ENCODE measurements around the gene NEDD9. TPM values are rescaled to one million over a fixed set of nuclear protein-coding genes. Genes with fewer than 3 reads are reported as not detected.

NEDD9 gene
- total and polyA plus RNA-seq, 2 of the 13 experiments (the other 11 are each of a cell fraction or from before 2014, with no cell fraction given) = 27.1 to 389 TPM

DNA sequence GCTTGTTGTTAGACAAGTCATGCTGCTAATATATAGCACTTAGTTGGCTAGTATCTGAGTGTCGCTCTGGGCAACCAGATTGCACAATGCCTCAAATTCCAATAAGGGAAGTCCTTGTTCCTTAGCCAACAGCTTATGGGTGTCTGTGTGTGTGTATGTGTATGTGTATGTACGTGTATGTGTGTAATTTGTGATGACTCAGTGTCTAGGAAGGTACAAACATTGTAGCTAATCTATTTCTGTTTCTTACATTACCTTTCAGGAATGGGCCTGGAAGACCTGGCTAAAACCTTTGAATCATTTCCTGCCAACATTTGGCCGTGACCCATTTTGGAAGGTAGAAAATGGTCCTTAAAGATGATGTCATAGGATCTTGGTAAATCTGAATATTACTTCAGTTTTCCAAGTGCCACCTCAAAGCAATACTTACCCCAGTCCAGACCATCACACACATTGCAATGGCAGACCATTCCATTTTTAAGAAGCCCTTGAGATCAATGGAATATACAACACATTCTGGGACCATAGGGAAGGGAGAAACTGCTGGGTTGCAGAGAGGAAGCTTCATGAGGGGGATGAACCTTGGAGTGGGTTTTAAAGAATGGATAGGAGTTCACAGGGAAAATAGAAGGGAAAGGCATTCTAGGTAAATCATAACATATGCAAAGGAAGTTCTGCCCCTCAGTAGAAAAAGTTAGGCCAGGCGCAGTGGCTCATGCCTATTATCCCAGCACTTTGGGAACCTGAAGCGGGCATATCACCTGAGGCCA lies 25.1 kb downstream of the NEDD9 start (continued):
- TF ChIP-seq, protein P1, sequence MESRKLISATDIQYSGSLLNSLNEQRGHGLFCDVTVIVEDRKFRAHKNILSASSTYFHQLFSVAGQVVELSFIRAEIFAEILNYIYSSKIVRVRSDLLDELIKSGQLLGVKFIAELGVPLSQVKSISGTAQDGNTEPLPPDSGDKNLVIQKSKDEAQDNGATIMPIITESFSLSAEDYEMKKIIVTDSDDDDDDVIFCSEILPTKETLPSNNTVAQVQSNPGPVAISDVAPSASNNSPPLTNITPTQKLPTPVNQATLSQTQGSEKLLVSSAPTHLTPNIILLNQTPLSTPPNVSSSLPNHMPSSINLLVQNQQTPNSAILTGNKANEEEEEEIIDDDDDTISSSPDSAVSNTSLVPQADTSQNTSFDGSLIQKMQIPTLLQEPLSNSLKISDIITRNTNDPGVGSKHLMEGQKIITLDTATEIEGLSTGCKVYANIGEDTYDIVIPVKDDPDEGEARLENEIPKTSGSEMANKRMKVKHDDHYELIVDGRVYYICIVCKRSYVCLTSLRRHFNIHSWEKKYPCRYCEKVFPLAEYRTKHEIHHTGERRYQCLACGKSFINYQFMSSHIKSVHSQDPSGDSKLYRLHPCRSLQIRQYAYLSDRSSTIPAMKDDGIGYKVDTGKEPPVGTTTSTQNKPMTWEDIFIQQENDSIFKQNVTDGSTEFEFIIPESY (CRISPR knock-in tag; IDR thresholded peaks at IDR 0.05) = peak; percentile 74
- TF ChIP-seq, protein P2, sequence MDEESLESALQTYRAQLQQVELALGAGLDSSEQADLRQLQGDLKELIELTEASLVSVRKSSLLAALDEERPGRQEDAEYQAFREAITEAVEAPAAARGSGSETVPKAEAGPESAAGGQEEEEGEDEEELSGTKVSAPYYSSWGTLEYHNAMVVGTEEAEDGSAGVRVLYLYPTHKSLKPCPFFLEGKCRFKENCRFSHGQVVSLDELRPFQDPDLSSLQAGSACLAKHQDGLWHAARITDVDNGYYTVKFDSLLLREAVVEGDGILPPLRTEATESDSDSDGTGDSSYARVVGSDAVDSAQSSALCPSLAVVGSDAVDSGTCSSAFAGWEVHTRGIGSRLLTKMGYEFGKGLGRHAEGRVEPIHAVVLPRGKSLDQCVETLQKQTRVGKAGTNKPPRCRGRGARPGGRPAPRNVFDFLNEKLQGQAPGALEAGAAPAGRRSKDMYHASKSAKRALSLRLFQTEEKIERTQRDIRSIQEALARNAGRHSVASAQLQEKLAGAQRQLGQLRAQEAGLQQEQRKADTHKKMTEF (CRISPR knock-in tag; IDR thresholded peaks at IDR 0.05) = peak; percentile 82
- TF ChIP-seq FOXA1 (IDR thresholded peaks at IDR 0.05) = no peak
- peak; percentile 92 for TF ChIP-seq FOXA1 (CRISPR knock-in tag; IDR thresholded peaks at IDR 0.05)
- peak; percentile 89 for TF ChIP-seq NCOA2 (CRISPR knock-in tag; IDR thresholded peaks at IDR 0.05)
- TF ChIP-seq MXI1 (IDR thresholded peaks at IDR 0.05; ENCODE audit: borderline replicate concordance, low read depth, low read length) = peak; percentile 64; the same call in 1 of the 3 replicates
- peak; percentile 20; the same call in 1 of the 2 replicates for TF ChIP-seq FOXJ3 (CRISPR knock-in tag; IDR thresholded peaks at IDR 0.05; ENCODE audit: borderline replicate concordance)
- TF ChIP-seq ZNF614 (CRISPR knock-in tag; IDR thresholded peaks at IDR 0.05; ENCODE audit: borderline replicate concordance) = peak; percentile 88
- TF ChIP-seq MBD4 (IDR thresholded peaks at IDR 0.05; ENCODE audit: borderline replicate concordance, low read length) = peak; percentile 64; the same call in 1 of the 2 replicates
- TF ChIP-seq ZSCAN9 (CRISPR knock-in tag; IDR thresholded peaks at IDR 0.05; ENCODE audit: borderline replicate concordance) = peak; percentile 63; the same call in 1 of the 2 replicates
- peak; percentile 52 for TF ChIP-seq ZNF644 (CRISPR knock-in tag; IDR thresholded peaks at IDR 0.05; ENCODE audit: low read depth)
- TF ChIP-seq ZNF34 (CRISPR knock-in tag; IDR thresholded peaks at IDR 0.05; ENCODE audit: borderline replicate concordance) = 0 out of 2 replicates have a peak, but pooled peaks have one; percentile 14
- TF ChIP-seq SIN3A (IDR thresholded peaks at IDR 0.05; ENCODE audit: borderline replicate concordance, low read depth, low read length) = peak; percentile 19; the same call in 1 of the 2 replicates
- TF ChIP-seq THAP11 (CRISPR knock-in tag; IDR thresholded peaks at IDR 0.05) = peak; percentile 74
- TF ChIP-seq, protein P3, sequence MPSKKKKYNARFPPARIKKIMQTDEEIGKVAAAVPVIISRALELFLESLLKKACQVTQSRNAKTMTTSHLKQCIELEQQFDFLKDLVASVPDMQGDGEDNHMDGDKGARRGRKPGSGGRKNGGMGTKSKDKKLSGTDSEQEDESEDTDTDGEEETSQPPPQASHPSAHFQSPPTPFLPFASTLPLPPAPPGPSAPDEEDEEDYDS (CRISPR knock-in tag; IDR thresholded peaks at IDR 0.05) = peak; percentile 20
- TF ChIP-seq GATAD1 (CRISPR knock-in tag; IDR thresholded peaks at IDR 0.05) = peak; percentile 73
- no peak for TF ChIP-seq SMARCE1 (IDR thresholded peaks at IDR 0.05; ENCODE audit: borderline replicate concordance)
- no peak for TF ChIP-seq SOX6 (IDR thresholded peaks at IDR 0.05)
- TF ChIP-seq SOX6 (CRISPR knock-in tag; IDR thresholded peaks at IDR 0.05) = peak; percentile 91
- TF ChIP-seq HINFP (CRISPR knock-in tag; IDR thresholded peaks at IDR 0.05; ENCODE audit: low read depth) = no peak
- no peak for TF ChIP-seq GABPA (IDR thresholded peaks at IDR 0.05; ENCODE audit: low read depth, low read length)
- TF ChIP-seq GABPA (CRISPR knock-in tag; IDR thresholded peaks at IDR 0.05; ENCODE audit: low read depth) = 0 out of 2 replicates have a peak, but pooled peaks have one; percentile 41
- TF ChIP-seq YEATS4 (CRISPR knock-in tag; IDR thresholded peaks at IDR 0.05; ENCODE audit: borderline replicate concordance) = no peak

Data from HepG2 (cell line).